NOMO-1 treated with DMSO at 0.1 percent for 48 hours (cell line): ENCODE results near the gene PTS.
A peak's percentile ranks its signal among the peaks of the same experiment; 100 is the strongest.

ENCODE experiments used
- DNase-seq: peaks from one replicate; lab custom pipeline; 2025; ENCODE audit not compliant: unreplicated experiment; lab: John Stamatoyannopoulos, UW

PTS gene

GRCh38 chr11:112221274-112221835 lies 4.9 kb upstream of the PTS start:
- no peak for DNase-seq

- peak; percentile 42 for DNase-seq
These were observed 3.9 kb upstream of the PTS start for GRCh38 chr11:112222303-112222702.

GRCh38 chr11:112223121-112223520 lies 3.1 kb upstream of the PTS start:
- no peak for DNase-seq

DNA sequence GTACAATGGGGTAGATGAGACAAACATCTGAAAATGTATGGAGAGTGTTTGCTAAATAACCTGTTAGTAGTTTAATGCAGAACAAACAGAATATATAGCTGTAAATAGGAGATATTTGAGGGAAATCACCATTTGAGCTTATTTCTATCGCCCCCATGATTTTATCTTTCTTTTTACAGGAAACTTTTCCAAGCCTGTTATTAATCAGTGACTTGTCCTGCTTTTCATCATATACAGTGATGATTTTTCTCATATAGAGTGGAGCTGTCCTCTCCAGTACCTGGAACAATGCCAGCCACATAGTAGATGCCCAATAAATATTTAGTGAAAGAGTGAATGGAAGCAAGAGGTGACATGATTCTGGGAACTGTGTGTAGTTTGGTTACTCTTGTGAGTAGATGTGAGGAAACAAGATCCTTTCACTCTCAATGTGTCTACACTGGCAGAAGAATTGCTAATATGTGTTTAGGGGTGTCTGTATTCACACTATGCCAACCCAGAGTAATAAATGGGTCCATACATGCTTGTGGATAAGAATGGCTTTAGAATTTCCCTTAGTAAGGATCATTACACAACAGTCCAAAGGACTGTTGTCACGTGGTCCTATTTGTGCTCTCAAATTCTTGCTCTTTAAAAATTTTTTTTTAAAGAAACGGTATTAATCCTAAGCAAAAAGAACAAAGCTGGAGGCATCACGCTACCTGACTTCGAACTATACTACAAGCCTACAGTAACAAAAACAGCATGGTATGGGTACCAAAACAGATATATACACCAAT lies 2.3 kb upstream of the PTS start:
- no peak for DNase-seq

GRCh38 chr11:112225753-112226061 lies 521 bp upstream of the PTS start:
- no peak for DNase-seq

DNA sequence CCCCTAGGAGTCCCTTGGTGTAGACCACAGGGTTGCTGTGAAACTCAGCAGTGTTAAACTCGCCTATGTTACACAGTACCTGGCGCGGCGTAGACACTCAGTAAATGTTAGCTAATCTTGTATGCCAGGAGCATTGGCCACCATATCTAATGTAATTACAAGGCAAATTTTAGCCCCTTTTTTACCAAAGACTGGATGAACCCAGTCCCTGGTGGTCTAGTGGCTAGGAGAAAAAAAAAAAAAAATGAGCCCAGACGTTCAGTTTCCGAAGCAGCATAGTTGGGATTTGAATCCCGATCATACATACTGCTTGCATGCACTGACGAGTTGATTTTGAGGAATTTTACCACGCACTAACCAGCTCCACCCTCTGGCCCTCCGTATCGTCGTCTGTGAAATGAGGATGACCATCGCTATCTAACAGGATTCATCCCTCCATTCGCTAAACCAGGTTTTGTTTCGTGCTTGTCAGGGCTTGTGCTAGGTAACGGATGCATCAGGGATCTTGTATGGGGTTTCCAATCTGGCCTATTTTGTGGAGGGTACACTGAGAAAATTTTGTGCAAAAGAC lies 688 bp downstream of the PTS start:
- no peak for DNase-seq

- no peak for DNase-seq
These were observed 1.2 kb downstream of the PTS start for GRCh38 chr11:112227471-112227870.

- DNase-seq: no peak
These were observed 2.5 kb downstream of the PTS start for GRCh38 chr11:112228706-112229105.

DNA sequence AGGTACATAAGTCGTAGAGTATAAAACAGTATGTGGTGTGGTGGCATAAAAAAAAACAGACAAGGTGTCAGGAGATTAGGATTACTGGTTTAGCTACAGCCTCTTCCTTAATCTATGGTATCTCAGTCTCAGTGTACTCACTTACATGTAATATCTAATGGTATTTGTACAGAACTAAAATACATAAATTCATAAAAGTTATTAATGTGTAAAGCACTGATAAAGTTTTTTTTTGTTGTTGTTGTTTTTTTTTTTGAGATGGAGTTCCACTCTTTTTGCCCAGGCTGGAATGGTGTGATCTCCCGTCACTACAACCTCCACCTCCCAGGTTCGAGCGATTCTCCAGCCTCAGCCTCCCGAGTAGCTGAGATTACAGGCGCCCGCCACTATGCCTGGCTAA lies 2.9 kb downstream of the PTS start:
- DNase-seq: no peak

GRCh38 chr11:112229746-112230433 lies 3.7 kb downstream of the PTS start:
- no peak for DNase-seq

- DNase-seq: no peak
These were observed 5.7 kb downstream of the PTS start for GRCh38 chr11:112231952-112232351.

DNA sequence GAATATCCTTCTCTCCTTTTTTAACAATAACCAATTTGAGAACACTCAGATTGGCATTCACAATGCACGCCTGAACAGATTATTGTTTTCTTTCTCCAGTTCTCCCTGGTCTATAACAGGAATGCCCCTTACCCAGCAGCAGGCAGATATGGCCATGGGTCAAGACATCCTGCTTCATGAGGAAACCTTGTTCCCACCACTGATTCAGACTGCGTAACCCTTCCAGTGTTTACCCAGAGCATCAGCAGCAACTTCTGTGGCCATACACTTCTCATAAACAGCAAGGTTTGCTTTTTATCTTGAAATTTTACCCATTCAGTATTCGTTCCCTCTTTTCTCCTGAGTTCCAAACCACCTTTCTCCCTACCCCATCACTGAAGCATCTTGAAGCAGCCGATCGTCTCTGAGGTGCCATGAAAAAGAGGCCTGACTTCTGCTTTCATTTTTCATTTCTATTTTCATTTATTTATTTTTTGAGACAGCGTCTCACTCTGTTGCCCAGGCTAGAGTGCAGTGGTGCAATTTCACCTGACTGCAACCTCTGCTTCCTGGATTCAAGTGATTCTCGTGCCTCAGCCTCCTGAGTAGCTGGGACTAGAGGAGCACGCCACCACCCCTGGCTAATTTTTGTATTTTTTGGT lies 9.6 kb downstream of the PTS start:
- DNase-seq: no peak

GRCh38 chr11:112237451-112237850 lies 11.2 kb downstream of the PTS start:
- no peak for DNase-seq

- no peak for DNase-seq
These were observed 11.8 kb downstream of the PTS start for GRCh38 chr11:112238041-112238440.

GRCh38 chr11:112241486-112241885 lies 15.3 kb downstream of the PTS start:
- no peak for DNase-seq

- no peak for DNase-seq
These were observed 21.0 kb downstream of the PTS start for GRCh38 chr11:112247201-112247600.

- no peak for DNase-seq
These were observed 22.0 kb downstream of the PTS start for GRCh38 chr11:112248201-112248600.

DNA sequence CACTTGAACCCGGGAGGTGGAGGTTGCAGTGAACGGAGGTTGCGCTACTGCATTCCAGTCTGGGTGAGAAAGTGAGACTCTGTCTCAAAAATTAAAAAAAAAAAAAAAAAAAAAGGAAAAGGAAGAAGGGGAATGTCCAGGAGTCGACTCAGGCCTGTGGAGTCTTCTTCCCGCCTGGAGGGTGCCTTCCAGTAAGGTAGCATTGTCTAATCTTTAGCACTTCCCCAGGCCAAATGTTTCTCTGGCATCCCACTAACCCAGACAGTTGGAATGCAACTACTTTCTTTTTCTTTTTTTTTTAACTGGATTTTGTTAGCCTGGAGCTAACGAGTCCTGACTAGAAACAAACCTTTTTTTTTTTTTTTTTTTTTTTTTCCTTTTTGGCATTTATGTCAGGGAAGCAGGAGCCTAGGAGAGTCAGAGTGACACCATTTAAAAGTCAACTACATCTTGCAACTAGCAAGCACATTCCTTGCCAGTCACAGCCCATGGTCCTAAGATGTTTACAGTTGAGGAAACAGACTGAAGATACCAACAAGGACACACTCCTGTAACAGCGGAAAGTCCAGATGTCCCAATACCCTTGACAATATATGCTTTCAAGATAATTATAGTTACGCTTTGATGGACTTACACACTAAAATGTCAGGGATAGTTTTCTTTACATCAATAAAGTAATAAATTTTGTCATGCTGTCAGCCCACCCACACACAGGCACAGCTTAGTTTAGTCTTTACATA lies 23.8 kb downstream of the PTS start:
- no peak for DNase-seq

GRCh38 chr11:112253605-112254242 lies 27.5 kb downstream of the PTS start:
- DNase-seq: no peak

- DNase-seq: no peak
These were observed 29.0 kb downstream of the PTS start for GRCh38 chr11:112255067-112255720.
